HepG2 (cell line): Measurements from ENCODE around the gene ZNRF3. TPM values are rescaled to one million over a fixed set of nuclear protein-coding genes. Genes with fewer than 3 reads are reported as not detected.
A peak's percentile ranks its signal among the peaks of the same experiment; 100 is the strongest.

Experiments
- ATM ChIP-seq: fragments of 450-650 bp; IDR thresholded peaks from 2 replicates; pipeline ENCODE4 v1.7.1; 2017; ENCODE audit warnings: mild to moderate bottlenecking, borderline replicate concordance
- FIP1L1 ChIP-seq: fragments of 200-400 bp; formaldehyde crosslinking; IDR thresholded peaks from 2 replicates; pipeline ENCODE4 v1.6.1; 2018; ENCODE audit warnings: low read depth, mild to moderate bottlenecking, low read length, moderate library complexity, borderline replicate concordance; ENCODE audit not compliant: insufficient read depth
- GMEB2 ChIP-seq: IDR thresholded peaks from 2 replicates; pipeline ENCODE4 v1.6.1; 2016; ENCODE audit warnings: missing biosample characterization, missing genetic modification reagents, low read depth
- HOXA7 ChIP-seq: sonication (generic); formaldehyde crosslinking; IDR thresholded peaks from 2 replicates; pipeline ENCODE4 v1.8.1; 2022; ENCODE audit warnings: mild to moderate bottlenecking, missing genetic modification reagents, moderate library complexity
- JUNB ChIP-seq: sonication (generic); formaldehyde crosslinking; IDR thresholded peaks from 2 replicates; pipeline ENCODE4 v1.8.0; 2022; ENCODE audit warnings: missing genetic modification reagents, mild to moderate bottlenecking, borderline replicate concordance
- LBX2 ChIP-seq: sonication (generic); formaldehyde crosslinking; IDR thresholded peaks from 2 replicates; pipeline ENCODE4 v1.5.0; 2020; ENCODE audit warnings: missing genetic modification reagents, mild to moderate bottlenecking, borderline replicate concordance
- MTERF4 ChIP-seq: sonication (generic); formaldehyde crosslinking; IDR thresholded peaks from 2 replicates; pipeline ENCODE4 v1.8.0; 2023; ENCODE audit warnings: mild to moderate bottlenecking, missing genetic modification reagents
- RFXANK ChIP-seq: IDR thresholded peaks from 2 replicates; pipeline ENCODE4 v1.6.1; 2016
- TERF1 ChIP-seq: sonication (generic); formaldehyde crosslinking; IDR thresholded peaks from 2 replicates; pipeline ENCODE4 v1.8.0; 2022; ENCODE audit warnings: mild to moderate bottlenecking, missing genetic modification reagents, moderate library complexity
- TFDP2 ChIP-seq: sonication (generic); formaldehyde crosslinking; IDR thresholded peaks from 2 replicates; pipeline ENCODE4 v1.4.0; 2020; ENCODE audit warnings: missing genetic modification reagents
- ZBTB25 ChIP-seq: IDR thresholded peaks from 2 replicates; pipeline ENCODE4 v1.6.1; 2018; ENCODE audit warnings: missing genetic modification reagents
- ZFP62 ChIP-seq: sonication (generic); formaldehyde crosslinking; IDR thresholded peaks from 2 replicates; pipeline ENCODE4 v1.4.0; 2020; ENCODE audit warnings: missing genetic modification reagents
- ZFX ChIP-seq: sonication (generic); formaldehyde crosslinking; IDR thresholded peaks from 2 replicates; pipeline ENCODE4 v1.4.0; 2020; ENCODE audit warnings: mild to moderate bottlenecking, low read depth, missing genetic modification reagents, moderate library complexity
- ZNF550 ChIP-seq: sonication (generic); formaldehyde crosslinking; IDR thresholded peaks from 2 replicates; pipeline ENCODE4 v1.4.0; 2020; ENCODE audit warnings: mild to moderate bottlenecking, missing genetic modification reagents, borderline replicate concordance
- ZNF770 ChIP-seq: sonication (generic); formaldehyde crosslinking; IDR thresholded peaks from 2 replicates; pipeline ENCODE4 v1.5.0; 2020; ENCODE audit warnings: mild to moderate bottlenecking, missing genetic modification reagents
- ZSCAN29 ChIP-seq: sonication (generic); formaldehyde crosslinking; conservative IDR thresholded peaks from 2 replicates; pipeline ENCODE4 v1.4.0; 2020; ENCODE audit warnings: mild to moderate bottlenecking, missing genetic modification reagents
- polyA plus RNA-seq, 8 experiments: library from polyadenylated mRNA; depleted of rRNA in 3 of 8; stranded (reverse) in 7 of 8; unstranded in 1 of 8; fragments of >200 nt; fragmentation: Illumina TruSeq in 4 of 8; extraction: Trizol in 4 of 8; gene quantifications; 2 replicates each; pipeline versions ENCODE4 v1.2.1 to v1.2.3, GENCODE V29; 2011 to 2016; ENCODE audit warnings: low read depth in 4 of 8, missing spikeins in 1 of 8, mixed read lengths in 1 of 8; ENCODE audit not compliant: insufficient read depth in 1 of 8
- total RNA-seq, 5 experiments: library from RNA; depleted of rRNA; stranded (reverse); fragments of >200 nt; fragmentation: Illumina TruSeq; extraction: Trizol; gene quantifications; 2 replicates each; pipeline ENCODE4 v1.2.3, GENCODE V29; 2016; ENCODE audit warnings: low read depth in 1 of 5

ZNRF3 gene
- total and polyA plus RNA-seq, 2 of the 13 experiments (the other 11 are each of a cell fraction or from before 2014, with no cell fraction given), result 20.3 to 36.7 TPM

GRCh38 chr22:28882878-28883656 is at the start of gene ZNRF3 (continued):
- TF ChIP-seq TFDP2 (peak; percentile 81), ZNF550 (CRISPR knock-in tag) (no peak), HOXA7 (CRISPR knock-in tag) (no peak), ZNF770 (CRISPR knock-in tag) (0 out of 2 replicates have a peak, but pooled peaks have one; percentile 17), JUNB (CRISPR knock-in tag) (no peak), ZSCAN29 (CRISPR knock-in tag) (no peak), LBX2 (CRISPR knock-in tag) (no peak), ZFX (CRISPR knock-in tag) (peak; percentile 69), GMEB2 (0 out of 2 replicates have a peak, but pooled peaks have one; percentile 37), TERF1 (no peak), ATM (no peak), FIP1L1 (no peak), RFXANK (CRISPR knock-in tag) (no peak), MTERF4 (CRISPR knock-in tag) (0 out of 2 replicates have a peak, but pooled peaks have one; percentile 6), ZFP62 (CRISPR knock-in tag) (no peak), ZBTB25 (CRISPR knock-in tag) (no peak)
